Right lobe of liver (tissue), 4 donors: ENCODE results near the gene NUMA1.

Source experiments
- CTCF ChIP-seq, 4 donors: fragments of 200-600 bp in 3 of 4; fragments of 450-650 bp in 1 of 4; IDR thresholded peaks; one replicate each; pipeline versions ENCODE4 v1.5.1 to v1.8.0; 2016 to 2022; ENCODE audit warnings: antibody characterized with exemption in 4 of 4, mild to moderate bottlenecking in 2 of 4
- POLR2A ChIP-seq: fragments of 450-650 bp; IDR thresholded peaks from one replicate; pipeline ENCODE4 v1.6.1; 2017; ENCODE audit warnings: antibody characterized with exemption, mild to moderate bottlenecking
- donor health status: DM: no; HTN: no; CAD: no.
- donor health status: DM: no; HTN: no; CAD: no.
- donor health status: DM: no; HTN: yes; CAD: no.

- TF ChIP-seq CTCF (IDR thresholded peaks at IDR 0.05) (no peak), POLR2A (no peak)
Observed at GRCh38 chr11:72003776-72004171, 76.6 kb downstream of the NUMA1 start.
